Measurements from ENCODE around the gene WFDC10B. TPM values are rescaled to one million over a fixed set of nuclear protein-coding genes. Genes with fewer than 3 reads are reported as not detected.
"Not testable (repeated sequence)": the region's sequence is repeated elsewhere in the genome, so short reads cannot be mapped to it uniquely, and the experiment has no call there.

WFDC10B gene
- polyA plus RNA-seq, 1 donor = not detected

- DNase-seq = no peak
Observed at GRCh38 chr20:45647441-45648050, 57.3 kb downstream of the WFDC10B start.

GRCh38 chr20:45646875-45647274 is 57.9 kb downstream of the WFDC10B start:
- DNase-seq = no peak

GRCh38 chr20:45645869-45646268 is 59.0 kb downstream of the WFDC10B start:
- DNase-seq = not testable (repeated sequence)

GRCh38 chr20:45641076-45641475 is 63.7 kb downstream of the WFDC10B start:
- not testable (repeated sequence) for DNase-seq

- no peak for DNase-seq
Observed at GRCh38 chr20:45639687-45640086, 65.1 kb downstream of the WFDC10B start.

GRCh38 chr20:45636513-45636912 is 68.3 kb downstream of the WFDC10B start:
- DNase-seq = no peak

Other genes with a start within 250 kb of the WFDC10B start
- gene WFDC2, start 235.3 kb downstream of the WFDC10B start, polyA plus RNA-seq (ENCODE audit: insufficient read length) = 164 TPM
- gene SPINT3, start 189.4 kb downstream of the WFDC10B start, polyA plus RNA-seq (ENCODE audit: insufficient read length) = not detected
- gene WFDC6, start 165.5 kb downstream of the WFDC10B start, polyA plus RNA-seq (ENCODE audit: insufficient read length) = 0.23 TPM
- 0.55 TPM for gene EPPIN, start 157.6 kb downstream of the WFDC10B start, polyA plus RNA-seq (ENCODE audit: insufficient read length)
- gene WFDC8, start 125.7 kb downstream of the WFDC10B start, polyA plus RNA-seq (ENCODE audit: insufficient read length) = 0.13 TPM
- not detected for gene WFDC10A, start 75.3 kb downstream of the WFDC10B start, polyA plus RNA-seq (ENCODE audit: insufficient read length)
- not detected for gene WFDC9, start 73.7 kb downstream of the WFDC10B start, polyA plus RNA-seq (ENCODE audit: insufficient read length)
- not detected for gene WFDC11, start 34.8 kb downstream of the WFDC10B start, polyA plus RNA-seq (ENCODE audit: insufficient read length)
- not detected for gene WFDC13, start 3.0 kb downstream of the WFDC10B start, polyA plus RNA-seq (ENCODE audit: insufficient read length)
- gene SPINT4, start 17.3 kb upstream of the WFDC10B start, polyA plus RNA-seq (ENCODE audit: insufficient read length) = not detected
- gene WFDC3, start 86.9 kb upstream of the WFDC10B start, polyA plus RNA-seq (ENCODE audit: insufficient read length) = 0.47 TPM
- gene DNTTIP1, start 86.9 kb upstream of the WFDC10B start, polyA plus RNA-seq (ENCODE audit: insufficient read length) = 34.2 TPM
- 84.4 TPM for gene UBE2C, start 107.6 kb upstream of the WFDC10B start, polyA plus RNA-seq (ENCODE audit: insufficient read length)
- 0.47 TPM for gene TNNC2, start 122.3 kb upstream of the WFDC10B start, polyA plus RNA-seq (ENCODE audit: insufficient read length)
- 11.9 TPM for gene SNX21, start 128.8 kb upstream of the WFDC10B start, polyA plus RNA-seq (ENCODE audit: insufficient read length)
- 23.3 TPM for gene ACOT8, start 152.4 kb upstream of the WFDC10B start, polyA plus RNA-seq (ENCODE audit: insufficient read length)
- 5.9 TPM for gene ZSWIM3, start 152.6 kb upstream of the WFDC10B start, polyA plus RNA-seq (ENCODE audit: insufficient read length)
- gene ZSWIM1, start 176.2 kb upstream of the WFDC10B start, polyA plus RNA-seq (ENCODE audit: insufficient read length) = 18.6 TPM
- gene SPATA25, start 182.6 kb upstream of the WFDC10B start, polyA plus RNA-seq (ENCODE audit: insufficient read length) = 6.0 TPM
- gene NEURL2, start 186.2 kb upstream of the WFDC10B start, polyA plus RNA-seq (ENCODE audit: insufficient read length) = 7.3 TPM
- 143 TPM for gene CTSA, start 186.3 kb upstream of the WFDC10B start, polyA plus RNA-seq (ENCODE audit: insufficient read length)
- gene PLTP, start 207.1 kb upstream of the WFDC10B start, polyA plus RNA-seq (ENCODE audit: insufficient read length) = 118 TPM
- gene PCIF1, start 229.7 kb upstream of the WFDC10B start, polyA plus RNA-seq (ENCODE audit: insufficient read length) = 44.9 TPM